ENCODE data around the gene FLRT2. TPM values are rescaled to one million over a fixed set of nuclear protein-coding genes. Genes with fewer than 3 reads are reported as not detected.

Gene FLRT2
- polyA plus RNA-seq (2014; cell fraction: cytosol; rRNA removed), result 2.9 and 4.6 TPM in 2 replicates
- 22.4 and 25.8 TPM in 2 replicates for polyA plus RNA-seq (2014; cell fraction: nucleus; rRNA removed)

GRCh38 chr14:85529803-85530574 lies at the start of gene FLRT2:
TSS of gene FLRT2 (plus strand) at chr14:85530144. CDS start at chr14:85621515, 91,371 bp downstream.
- peak; percentile 46 for DNase-seq (ENCODE audit: low spot score)

- DNase-seq (ENCODE audit: low spot score), result no peak
Observed at GRCh38 chr14:85481471-85481870, 48.5 kb upstream of the FLRT2 start.

GRCh38 chr14:85482552-85482951 lies 47.4 kb upstream of the FLRT2 start:
- DNase-seq (ENCODE audit: low spot score), result no peak

GRCh38 chr14:85483037-85483436 lies 46.9 kb upstream of the FLRT2 start:
- no peak for DNase-seq (ENCODE audit: low spot score)

- no peak for DNase-seq (ENCODE audit: low spot score)
Observed at GRCh38 chr14:85483652-85484051, 46.3 kb upstream of the FLRT2 start.

- no peak for DNase-seq (ENCODE audit: low spot score)
Observed at GRCh38 chr14:85487215-85487614, 42.7 kb upstream of the FLRT2 start.

GRCh38 chr14:85501751-85502150 lies 28.2 kb upstream of the FLRT2 start:
- DNase-seq (ENCODE audit: low spot score), result no peak

GRCh38 chr14:85508863-85509262 lies 21.1 kb upstream of the FLRT2 start:
- DNase-seq (ENCODE audit: low spot score), result peak; percentile 35

- no peak for DNase-seq (ENCODE audit: low spot score)
Observed at GRCh38 chr14:85512451-85512850, 17.5 kb upstream of the FLRT2 start.

GRCh38 chr14:85514487-85514886 lies 15.5 kb upstream of the FLRT2 start:
- no peak for DNase-seq (ENCODE audit: low spot score)

- no peak for DNase-seq (ENCODE audit: low spot score)
Observed at GRCh38 chr14:85516239-85517113, 13.5 kb upstream of the FLRT2 start.

- no peak for DNase-seq (ENCODE audit: low spot score)
Observed at GRCh38 chr14:85517114-85517688, 12.7 kb upstream of the FLRT2 start.

GRCh38 chr14:85519661-85520305 lies 10.2 kb upstream of the FLRT2 start:
- DNase-seq (ENCODE audit: low spot score), result no peak

GRCh38 chr14:85520581-85520980 lies 9.4 kb upstream of the FLRT2 start:
- DNase-seq (ENCODE audit: low spot score), result no peak

- no peak for DNase-seq (ENCODE audit: low spot score)
Observed at GRCh38 chr14:85523624-85524023, 6.3 kb upstream of the FLRT2 start.

- DNase-seq (ENCODE audit: low spot score), result no peak
Observed at GRCh38 chr14:85527006-85527405, 2.9 kb upstream of the FLRT2 start.

- DNase-seq (ENCODE audit: low spot score), result no peak
Observed at GRCh38 chr14:85527445-85528035, 2.4 kb upstream of the FLRT2 start.

GRCh38 chr14:85528080-85528896 lies 1.7 kb upstream of the FLRT2 start:
- DNase-seq (ENCODE audit: low spot score), result peak; percentile 79

GRCh38 chr14:85528897-85529631 lies 880 bp upstream of the FLRT2 start:
- peak; percentile 41 for DNase-seq (ENCODE audit: low spot score)

- DNase-seq (ENCODE audit: low spot score), result peak; percentile 10
Observed at GRCh38 chr14:85530626-85531025, 682 bp downstream of the FLRT2 start.
